ENCODE measurements around the gene KCNK16. TPM values are rescaled to one million over a fixed set of nuclear protein-coding genes. Genes with fewer than 3 reads are reported as not detected.
A peak's percentile ranks its signal among the peaks of the same experiment; 100 is the strongest.

The KCNK16 gene
- total RNA-seq (2021) (not detected in 2 replicates), Bru-seq, nascent RNA (not detected), BruChase-seq, experiment 1, labeled RNA remaining after a 2-hour chase (not detected), BruChase-seq, experiment 2, labeled RNA remaining after a 6-hour chase (not detected)
- long read RNA-seq, result 0 reads

DNA sequence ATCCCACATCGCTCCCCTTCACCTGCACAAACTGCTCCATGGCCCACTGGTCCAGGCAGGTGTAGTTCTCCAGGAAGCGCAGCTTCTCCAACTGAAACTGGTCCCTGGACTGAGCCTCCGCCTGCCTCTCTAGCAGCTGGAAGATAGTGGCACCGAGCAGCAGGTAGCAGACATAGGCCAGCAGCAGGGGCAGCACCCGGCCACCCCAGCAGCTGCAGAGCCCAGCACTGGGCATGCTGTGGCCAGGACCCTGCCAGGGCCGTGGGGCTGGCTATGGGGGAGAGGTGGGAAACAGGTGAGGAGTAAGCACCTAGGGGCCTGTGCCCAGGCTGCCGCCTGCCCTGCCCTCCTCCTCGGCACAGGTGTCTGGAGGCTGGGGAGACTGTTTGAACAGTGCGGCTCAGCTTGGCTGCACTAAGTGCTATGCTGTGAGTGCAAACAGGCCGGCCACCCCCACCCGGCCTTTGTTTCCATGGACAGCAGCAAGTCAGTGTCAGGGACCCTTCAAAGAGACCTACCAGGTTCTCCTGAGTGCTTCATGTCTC is at the start of gene KCNK16:
TSS of gene KCNK16 (minus strand) at position 397 of the 545 bp plus-strand sequence. CDS start at position 235, 162 bp downstream.
- BruUV-seq (replicated peaks), result no TSS peak
- no peak within 1 kb of the TSS for H2AFZ ChIP-seq
- no peak for DNase-seq
- ChIA-PET CTCF (no interaction called here), POLR2A (ENCODE audit: unreplicated experiment) (no interaction called here)
- H3K27ac ChIP-seq, result no peak within 1 kb of the TSS
- no peak within 1 kb of the TSS for H3K4me3 ChIP-seq
- H3K4me1 ChIP-seq (replicated peaks; ENCODE audit: insufficient read depth), result no peaks in the 10 kb centered on the region
- no peaks in the 10 kb centered on the region for H3K9me3 ChIP-seq (ENCODE audit: insufficient read depth, low read depth)
- H3K9me2 ChIP-seq (ENCODE audit: insufficient read depth), result no peaks in the 10 kb centered on the region
- peaks cover 100% of the 10 kb centered on the region for H3K27me3 ChIP-seq (ENCODE audit: insufficient read depth, low read depth)
- H3K4me2 ChIP-seq, result no peak within 1 kb of the TSS
- no peaks in the 10 kb centered on the region for H3K79me2 ChIP-seq (ENCODE audit: low read depth)
- no peaks in the 10 kb centered on the region for H3K36me3 ChIP-seq (ENCODE audit: low read depth)
- TF ChIP-seq EZH2 (IDR thresholded peaks at IDR 0.05; ENCODE audit: low read depth) (no peak), CTCF (conservative IDR thresholded peaks at IDR 0.05) (no peak)
- no peaks in the 10 kb centered on the region for H4K20me1 ChIP-seq (ENCODE audit: insufficient read depth)
- intact Hi-C loops (cut with micrococcal nuclease; ENCODE audit: unreplicated experiment), result no loop called here
- H3F3A ChIP-seq (ENCODE audit: insufficient read depth, low read depth), result no peaks in the 10 kb centered on the region

GRCh38 chr6:39370390-39370789 is 47.9 kb upstream of the KCNK16 start:
- DNase-seq, result no peak
- no peaks in the 10 kb centered on the region for H3K36me3 ChIP-seq (ENCODE audit: low read depth)
- intact Hi-C loops (cut with micrococcal nuclease; ENCODE audit: unreplicated experiment), result loop anchor here (10.0 kb wide), 1 partner anchor 1694 kb away; no protein-coding TSS in a partner anchor

DNA sequence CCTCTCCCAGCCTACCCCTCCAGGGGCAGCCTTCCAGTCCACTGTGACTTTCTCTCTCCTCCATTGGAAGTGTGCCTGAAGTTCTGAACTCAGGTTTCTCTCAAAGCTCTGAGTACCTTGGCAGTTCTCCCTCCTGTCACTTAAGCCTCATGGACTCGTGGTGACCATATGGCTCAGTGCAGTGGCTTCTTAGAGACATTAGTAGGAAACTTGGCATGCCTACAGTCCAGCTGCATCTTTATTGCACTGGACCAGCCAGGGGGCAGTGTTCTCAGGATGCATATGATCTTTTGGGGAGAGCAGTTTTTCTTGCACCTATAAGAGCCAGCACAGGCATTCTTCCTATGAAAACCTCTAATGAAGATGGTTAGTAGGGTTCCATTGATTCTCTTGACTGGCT is 47.5 kb upstream of the KCNK16 start:
- peak; percentile 17; the same call in 1 of the 2 replicates for TF ChIP-seq CTCF (conservative IDR thresholded peaks at IDR 0.05)
- TF ChIP-seq EZH2 (IDR thresholded peaks at IDR 0.05; ENCODE audit: low read depth), result no peak
- Histone ChIP-seq H4K20me1 (ENCODE audit: insufficient read depth) (no peaks in the 10 kb centered on the region), H3K4me1 (replicated peaks; ENCODE audit: insufficient read depth) (no peaks in the 10 kb centered on the region), H3K4me2 (no peak overlapping the region), H3K9me3 (ENCODE audit: insufficient read depth, low read depth) (no peaks in the 10 kb centered on the region), H3K27ac (no peak overlapping the region), H3K27me3 (ENCODE audit: insufficient read depth, low read depth) (peaks cover 89% of the 10 kb centered on the region), H3F3A (ENCODE audit: insufficient read depth, low read depth) (no peaks in the 10 kb centered on the region), H3K36me3 (ENCODE audit: low read depth) (no peaks in the 10 kb centered on the region), H3K4me3 (no peak overlapping the region), H3K9me2 (ENCODE audit: insufficient read depth) (no peaks in the 10 kb centered on the region), H3K79me2 (ENCODE audit: low read depth) (no peaks in the 10 kb centered on the region), H2AFZ (no peak overlapping the region)
- ChIA-PET POLR2A (ENCODE audit: unreplicated experiment) (no interaction called here), CTCF (no interaction called here)
- DNase-seq, result no peak
- intact Hi-C loops (cut with micrococcal nuclease; ENCODE audit: unreplicated experiment), result loop anchor here (10.0 kb wide), 1 partner anchor 1695 kb away; no protein-coding TSS in a partner anchor
- no TSS peak for BruUV-seq (replicated peaks)

More at GRCh38 chr6:39370390-39370789, 47.9 kb upstream of the KCNK16 start:
- H3K4me1 ChIP-seq (replicated peaks; ENCODE audit: insufficient read depth), result no peaks in the 10 kb centered on the region
- H3K9me3 ChIP-seq (ENCODE audit: insufficient read depth, low read depth), result no peaks in the 10 kb centered on the region
- H3K27ac ChIP-seq, result no peak overlapping the region
- TF ChIP-seq EZH2 (IDR thresholded peaks at IDR 0.05; ENCODE audit: low read depth), result no peak
- no peak; the same call in 1 of the 2 replicates for TF ChIP-seq CTCF (conservative IDR thresholded peaks at IDR 0.05)
- H3K9me2 ChIP-seq (ENCODE audit: insufficient read depth), result no peaks in the 10 kb centered on the region
- H3F3A ChIP-seq (ENCODE audit: insufficient read depth, low read depth), result no peaks in the 10 kb centered on the region
- H3K4me2 ChIP-seq, result no peak overlapping the region
- ChIA-PET POLR2A (ENCODE audit: unreplicated experiment) (no interaction called here), CTCF (no interaction called here)
- no peaks in the 10 kb centered on the region for H4K20me1 ChIP-seq (ENCODE audit: insufficient read depth)
- no peak overlapping the region for H2AFZ ChIP-seq
- H3K4me3 ChIP-seq, result no peak overlapping the region
- peaks cover 88% of the 10 kb centered on the region for H3K27me3 ChIP-seq (ENCODE audit: insufficient read depth, low read depth)
- no peaks in the 10 kb centered on the region for H3K79me2 ChIP-seq (ENCODE audit: low read depth)
- no TSS peak for BruUV-seq (replicated peaks)

Data from PC-9 (cell line).